GM18505 (cell line): Measurements from ENCODE around the gene PRR29.

Experiments used
- ATAC-seq: cut with Tn5 transposase; IDR thresholded peaks from one replicate; pipeline ENCODE4 v1.9.1; 2021; ENCODE audit not compliant: unreplicated experiment
- POLR2A ChIP-seq: IDR thresholded peaks from 4 replicates; pipeline ENCODE4 v1.6.1; 2011; ENCODE audit warnings: borderline replicate concordance; ENCODE audit not compliant: insufficient read depth, insufficient read length; ENCODE audit errors: extremely low read depth

Gene PRR29

GRCh38 chr17:63984236-63984635 is 13.9 kb upstream of the PRR29 start:
- TF ChIP-seq POLR2A = no peak

DNA sequence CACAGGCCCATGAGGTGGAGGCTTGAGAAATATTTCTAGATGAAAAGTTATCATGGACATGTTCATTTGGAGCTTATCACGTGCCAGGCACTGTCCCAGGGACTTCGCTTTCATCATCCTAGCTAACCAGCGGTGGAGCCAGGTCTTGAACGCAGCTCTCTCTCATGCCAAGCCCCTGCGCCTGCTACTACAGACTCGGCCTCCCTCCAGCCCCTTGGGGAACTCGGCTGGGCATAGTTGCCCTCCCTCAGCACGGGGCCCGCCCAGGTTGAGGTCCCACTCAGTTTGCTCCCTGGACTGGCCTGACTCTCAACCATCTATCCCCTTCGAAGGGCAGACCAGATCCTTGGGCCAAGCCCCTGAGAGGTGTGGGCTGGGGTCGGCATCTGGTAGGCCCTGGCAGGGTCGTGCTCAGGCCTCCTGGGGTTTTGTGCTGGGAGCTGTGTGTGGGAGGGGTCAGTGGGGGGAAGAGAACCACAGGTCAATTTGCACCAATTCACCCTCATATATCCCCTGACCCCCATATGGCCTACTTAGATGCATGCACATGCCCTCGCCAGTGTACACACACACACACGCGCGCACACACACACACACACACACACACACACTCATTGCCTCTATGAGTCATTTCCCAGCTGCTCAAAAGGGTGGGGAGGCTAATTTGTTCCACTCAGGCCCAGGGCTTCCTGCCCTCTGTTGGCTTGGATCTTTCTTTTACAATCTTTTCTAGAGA is 13.3 kb upstream of the PRR29 start:
- no peak for TF ChIP-seq POLR2A
- no peak for ATAC-seq

More at GRCh38 chr17:63984236-63984635, 13.9 kb upstream of the PRR29 start:
- no peak for ATAC-seq

GRCh38 chr17:63985387-63986140 is 12.6 kb upstream of the PRR29 start:
- ATAC-seq = no peak
- TF ChIP-seq POLR2A = no peak

DNA sequence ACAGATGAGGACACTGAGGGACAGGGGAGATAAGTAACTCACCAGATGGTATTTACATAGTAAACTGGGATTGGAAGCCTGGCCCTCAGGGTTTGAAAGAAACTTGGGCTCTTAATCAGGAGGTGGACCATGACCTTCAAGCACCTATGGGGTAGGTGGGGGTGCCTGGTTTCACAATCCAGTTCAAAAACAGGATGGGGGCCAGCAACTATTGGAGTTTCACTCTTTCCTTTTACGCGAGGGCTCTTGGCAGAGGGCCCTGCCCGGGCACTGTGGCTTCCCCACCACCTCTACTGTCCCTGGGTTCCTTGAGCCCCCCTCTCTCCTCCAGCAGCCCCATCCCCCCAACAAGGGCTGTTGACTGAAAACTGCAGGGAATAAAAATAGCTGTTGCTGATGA is 11.3 kb upstream of the PRR29 start:
- no peak for TF ChIP-seq POLR2A
- no peak for ATAC-seq

DNA sequence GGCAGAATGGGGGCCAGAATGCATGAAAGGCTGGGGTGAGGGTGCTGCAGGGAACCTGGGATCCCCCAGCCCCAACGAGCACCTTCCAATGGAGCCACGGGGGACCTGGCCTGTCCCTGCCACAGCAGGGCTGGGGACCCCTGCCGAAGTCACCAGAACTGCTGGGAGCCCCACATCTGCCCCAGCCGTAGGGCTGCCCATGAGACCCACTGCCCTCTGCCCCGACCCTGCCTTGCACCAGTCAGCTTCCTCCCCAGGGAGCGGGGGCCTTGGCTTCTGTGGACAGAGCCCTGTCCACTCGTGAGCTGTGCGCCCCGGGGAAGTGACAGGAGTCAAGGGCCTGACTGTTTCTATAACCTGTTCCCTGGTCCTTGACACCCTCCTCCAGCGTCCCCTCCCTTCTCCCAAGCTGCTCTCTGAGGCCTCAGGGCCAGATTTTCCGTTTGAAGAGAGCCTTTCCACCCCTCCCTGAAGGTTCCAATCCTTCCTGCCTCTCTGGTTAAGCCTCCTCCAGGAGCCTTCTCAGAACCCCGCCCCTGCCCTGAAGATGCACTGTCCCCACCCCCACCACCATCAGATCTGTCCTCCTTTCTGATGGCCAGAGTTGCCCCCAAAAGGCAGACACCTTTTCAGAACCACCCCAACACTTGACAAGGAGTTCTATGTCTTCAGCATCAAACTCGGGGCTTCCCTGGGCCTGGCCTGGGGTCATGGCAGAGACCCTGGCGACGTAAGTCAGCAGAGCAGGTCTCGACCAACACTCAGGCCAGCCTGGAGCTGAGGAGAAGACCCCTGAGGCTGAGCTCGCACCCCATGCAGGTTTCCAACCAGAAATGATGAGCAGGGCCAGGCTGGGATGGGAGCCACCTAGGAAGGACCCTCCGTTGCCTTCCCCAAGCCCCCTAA is 10.7 kb upstream of the PRR29 start:
- TF ChIP-seq POLR2A = no peak

GRCh38 chr17:63988127-63988478 is 10.0 kb upstream of the PRR29 start:
- TF ChIP-seq POLR2A = no peak
- no peak for ATAC-seq

More for the DNA sequence above, 10.7 kb upstream of the PRR29 start:
- no peak for ATAC-seq

DNA sequence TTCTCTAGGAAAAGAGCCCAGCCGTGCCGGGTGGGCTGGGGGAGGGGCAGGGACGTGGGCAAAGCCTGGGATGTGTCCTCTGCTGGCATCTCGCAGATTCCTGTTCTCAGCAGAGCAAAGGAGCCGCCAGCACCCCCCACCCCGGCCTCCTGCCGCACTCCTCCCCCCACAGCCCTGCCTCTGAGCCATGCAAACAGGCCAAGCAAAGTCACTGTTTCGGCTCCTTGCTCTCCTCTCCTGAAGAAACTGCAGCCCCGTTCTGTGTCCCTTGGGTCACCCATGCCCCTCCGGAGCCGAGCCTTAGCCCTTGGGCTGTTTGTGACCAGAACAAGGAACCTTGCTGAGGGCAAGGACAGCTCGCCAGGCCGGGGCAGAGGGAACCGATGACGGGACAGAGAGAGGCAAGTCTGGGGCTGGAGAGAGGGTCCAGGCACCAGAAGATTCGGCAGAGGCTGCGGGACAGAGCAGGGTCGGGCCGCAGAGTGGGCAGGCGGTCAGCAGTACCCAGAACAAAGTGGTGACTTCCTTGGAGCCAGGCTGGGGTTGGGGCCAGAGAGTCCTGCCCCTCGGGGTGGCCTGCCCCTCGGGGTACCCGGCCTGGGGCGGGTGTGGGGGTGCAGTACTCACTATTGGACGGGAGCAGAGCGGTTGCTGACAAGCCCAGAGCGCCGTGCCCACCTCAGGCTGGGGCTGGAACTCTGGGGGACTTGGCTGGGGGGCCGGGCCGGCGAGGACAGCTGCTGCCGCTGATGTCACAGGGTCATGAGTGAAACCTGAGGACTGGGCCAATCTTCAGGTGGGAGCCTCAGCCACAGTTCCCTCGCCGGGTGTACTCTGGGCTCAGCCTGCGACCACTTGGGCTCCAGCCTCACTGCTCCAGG is 9.2 kb upstream of the PRR29 start:
- no peak for ATAC-seq
- no peak for TF ChIP-seq POLR2A

- no peak for TF ChIP-seq POLR2A
- no peak for ATAC-seq
These were observed 8.4 kb upstream of the PRR29 start for GRCh38 chr17:63989622-63990345.

DNA sequence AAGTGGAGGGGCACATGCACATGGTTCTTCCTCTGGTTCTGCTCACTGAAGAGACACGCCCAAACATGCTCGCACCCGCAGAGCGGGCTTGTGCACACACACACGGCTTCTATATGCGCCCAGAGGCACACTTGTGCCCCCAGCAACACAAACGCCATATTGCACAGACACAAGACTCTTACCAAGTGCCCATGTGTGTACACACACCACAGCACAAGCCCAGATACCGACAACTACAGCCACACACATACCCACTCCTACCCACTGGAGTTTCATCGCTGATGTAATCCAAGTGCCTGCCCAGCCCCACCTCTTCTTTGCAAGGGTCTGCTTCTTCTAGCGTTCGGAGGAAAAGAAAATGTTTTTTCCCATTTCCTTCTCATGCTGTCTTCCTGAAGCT is 6.5 kb upstream of the PRR29 start:
- ATAC-seq = no peak
- no peak for TF ChIP-seq POLR2A

DNA sequence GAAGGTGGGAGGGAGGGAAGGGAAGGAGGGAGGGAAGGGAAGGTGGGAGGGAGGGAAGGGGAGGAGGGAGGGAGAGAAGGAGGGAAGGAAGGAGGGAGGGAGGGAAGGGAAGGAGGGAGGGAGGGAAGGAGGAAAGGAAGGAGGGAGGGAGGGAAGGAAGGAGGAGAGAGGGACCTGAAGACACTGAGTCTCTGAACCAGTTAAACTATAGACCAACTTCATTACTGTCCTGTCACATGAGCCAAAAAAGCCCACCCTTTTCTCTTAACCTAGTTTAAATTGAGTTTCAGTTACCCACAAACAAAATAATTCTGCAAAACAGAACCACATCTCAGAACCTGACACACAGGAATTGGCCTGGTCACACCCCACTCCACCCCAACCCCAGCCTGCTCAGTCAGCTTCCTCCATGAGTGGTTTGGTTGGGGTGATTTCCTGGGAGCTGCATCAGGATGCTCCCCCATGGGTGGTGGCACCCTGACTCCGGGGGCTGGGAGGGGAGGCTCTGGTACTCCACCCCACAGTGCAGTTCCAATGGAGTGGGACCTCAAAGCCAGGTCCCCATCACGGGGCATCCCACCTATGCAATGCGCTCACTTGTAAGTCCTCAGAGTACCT is 4.7 kb upstream of the PRR29 start:
- no peak for ATAC-seq
- no peak for TF ChIP-seq POLR2A

DNA sequence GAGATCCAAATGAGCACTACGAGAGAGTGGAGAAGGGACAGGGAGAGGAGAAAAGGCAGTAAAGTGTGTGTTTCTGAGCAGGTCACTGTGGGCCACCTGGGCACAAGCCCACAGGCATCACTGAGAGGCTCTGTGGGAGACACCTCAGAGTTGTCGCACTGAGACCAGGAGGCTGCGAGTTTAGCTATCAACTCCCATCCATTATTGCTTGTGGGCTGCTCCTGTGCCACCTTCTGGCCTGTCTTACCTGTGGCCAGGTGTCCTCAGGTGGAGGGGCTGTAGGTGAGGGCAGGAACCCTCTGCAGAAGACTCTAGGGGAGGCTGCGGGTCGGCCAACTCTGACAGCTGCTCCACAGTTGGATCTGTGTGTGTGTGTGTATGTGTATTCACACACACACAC is 2.5 kb upstream of the PRR29 start:
- no peak for ATAC-seq
- no peak for TF ChIP-seq POLR2A

DNA sequence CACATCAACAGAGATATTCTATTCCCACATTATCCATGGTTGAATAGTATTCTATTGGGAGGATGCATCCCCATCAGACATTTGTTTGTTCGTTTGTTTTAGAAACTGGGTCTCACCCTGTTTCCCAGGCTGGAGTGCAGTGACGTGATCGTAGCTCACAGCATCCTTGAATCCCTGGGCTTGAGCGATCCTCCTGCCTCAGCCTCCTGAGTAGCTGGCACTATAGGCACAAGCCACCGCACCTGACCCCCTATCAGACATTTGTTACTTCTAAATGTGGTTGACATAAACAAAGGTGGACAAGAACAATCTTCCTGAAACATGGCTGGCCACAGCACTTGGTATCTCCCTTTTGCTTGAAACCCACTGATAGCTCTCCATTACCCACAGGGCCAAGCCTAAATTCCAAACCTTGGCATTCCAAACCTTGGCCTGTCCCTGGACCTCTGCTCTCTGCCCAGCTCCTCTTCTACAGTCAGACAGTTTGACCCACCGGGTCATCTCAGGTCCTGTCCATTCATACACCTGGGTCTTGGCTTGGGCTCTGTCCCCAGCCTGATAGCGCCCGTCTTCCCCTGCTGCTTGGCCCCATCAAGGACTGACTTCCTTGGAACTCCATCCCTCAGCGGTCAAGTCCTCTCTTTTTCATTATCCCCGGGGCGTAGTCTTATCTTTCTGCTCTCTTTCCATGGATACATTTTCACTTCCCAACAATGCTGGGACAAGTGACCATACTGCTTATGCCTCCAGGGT is 1.5 kb upstream of the PRR29 start:
- ATAC-seq = no peak
- no peak for TF ChIP-seq POLR2A
